GM21515 (cell line): ENCODE data around the gene SALL4.
"Not testable (repeated sequence)": the region's sequence is repeated elsewhere in the genome, so short reads cannot be mapped to it uniquely, and the experiment has no call there.

Experiments used
- ATAC-seq: cut with Tn5 transposase; IDR thresholded peaks from one replicate; pipeline ENCODE4 v1.9.1; 2021; ENCODE audit not compliant: unreplicated experiment

The SALL4 gene

DNA sequence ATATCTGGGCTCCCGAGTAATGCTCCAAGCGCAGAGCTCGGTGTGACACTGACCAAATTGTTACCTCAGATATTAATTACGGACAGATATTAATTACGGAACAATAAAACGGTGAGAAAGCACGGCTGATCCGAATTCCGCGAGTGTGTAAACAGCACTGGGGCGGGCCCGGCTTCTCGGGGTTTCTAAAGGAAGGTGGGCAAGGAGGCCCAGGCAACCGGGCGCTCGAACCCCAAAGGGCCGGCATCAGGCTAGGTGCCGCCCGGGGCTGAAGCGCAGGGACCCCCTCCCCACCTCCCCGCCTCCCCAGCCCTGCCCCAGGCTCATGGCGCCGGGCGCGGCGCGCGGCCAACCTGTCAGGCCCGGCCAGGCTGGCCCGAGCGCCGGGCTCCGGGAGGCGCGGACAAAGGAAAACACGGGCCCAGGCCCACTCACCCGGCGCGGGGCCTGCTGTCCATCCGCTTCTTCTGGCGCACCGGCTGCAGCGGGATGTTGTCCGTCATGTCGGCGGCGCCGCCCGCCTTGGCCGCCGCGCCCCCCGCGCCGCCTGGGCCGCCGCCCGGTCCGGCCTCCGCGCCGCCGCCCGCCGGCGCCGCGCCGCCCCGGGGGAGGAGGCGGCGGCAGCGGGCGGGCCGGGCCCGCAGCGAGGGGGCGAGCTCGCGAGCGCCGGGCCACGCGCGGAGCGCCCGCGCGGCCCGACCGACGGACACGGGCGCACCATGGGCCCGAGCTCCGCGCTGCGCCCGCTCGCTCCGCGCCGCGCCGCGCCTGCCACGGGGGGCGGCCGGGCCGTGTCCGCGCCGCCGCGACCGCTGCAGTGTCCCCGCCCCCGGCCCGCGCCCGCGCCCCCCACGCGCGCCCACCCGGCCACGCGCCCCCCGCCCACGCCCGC lies 34.2 kb downstream of the SALL4 start, which contains the start of gene ATP9A:
ATP9A (minus strand) TSS at position 524 of the 892 bp plus-strand sequence; CDS start at position 503, 21 bp downstream.
- no peak for ATAC-seq

DNA sequence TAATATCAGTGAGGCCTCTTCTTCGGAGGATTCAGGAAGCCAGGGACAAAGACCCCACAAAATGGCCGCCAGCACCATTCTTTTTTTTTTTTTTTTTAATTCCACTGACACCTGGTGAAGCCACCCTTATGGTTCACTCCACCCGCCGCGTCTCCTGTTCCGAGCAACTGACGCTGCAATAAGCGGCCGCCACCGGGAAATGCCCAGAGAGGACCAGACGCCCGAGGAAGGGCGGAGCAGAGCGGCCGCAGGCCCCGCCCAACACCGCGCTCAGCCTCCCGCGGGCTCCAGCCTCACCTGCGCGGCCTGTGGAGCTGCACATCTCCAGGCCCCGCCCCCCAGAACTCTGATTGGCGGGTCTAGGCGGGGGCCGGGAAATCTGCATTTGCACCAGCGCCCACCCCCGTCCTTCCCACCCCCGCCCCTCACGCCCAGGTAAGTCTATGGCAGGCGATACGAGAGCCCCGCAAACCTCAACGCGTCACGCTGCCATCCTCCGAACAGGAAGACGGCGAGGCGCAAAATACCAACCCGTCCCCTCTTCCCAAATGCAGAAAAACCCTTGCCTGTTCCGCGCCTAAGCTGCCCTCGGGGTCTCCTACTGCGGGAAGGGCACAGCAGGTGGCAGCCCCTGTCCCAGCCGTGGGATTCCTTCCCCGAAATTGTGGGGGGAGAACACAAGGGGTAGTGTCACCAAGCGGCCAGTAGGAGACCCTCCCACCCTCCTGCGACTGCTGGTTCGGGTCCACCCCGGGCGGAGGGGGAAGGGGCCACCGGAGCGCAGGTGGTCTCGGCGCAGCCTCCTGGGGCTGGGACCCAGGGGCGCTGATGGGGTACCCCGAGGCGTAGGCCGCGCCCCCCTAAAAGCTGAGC lies 35.1 kb downstream of the SALL4 start:
- no peak for ATAC-seq

- not testable (repeated sequence) for ATAC-seq
Measured at GRCh38 chr20:51765381-51765780, 36.9 kb downstream of the SALL4 start.

DNA sequence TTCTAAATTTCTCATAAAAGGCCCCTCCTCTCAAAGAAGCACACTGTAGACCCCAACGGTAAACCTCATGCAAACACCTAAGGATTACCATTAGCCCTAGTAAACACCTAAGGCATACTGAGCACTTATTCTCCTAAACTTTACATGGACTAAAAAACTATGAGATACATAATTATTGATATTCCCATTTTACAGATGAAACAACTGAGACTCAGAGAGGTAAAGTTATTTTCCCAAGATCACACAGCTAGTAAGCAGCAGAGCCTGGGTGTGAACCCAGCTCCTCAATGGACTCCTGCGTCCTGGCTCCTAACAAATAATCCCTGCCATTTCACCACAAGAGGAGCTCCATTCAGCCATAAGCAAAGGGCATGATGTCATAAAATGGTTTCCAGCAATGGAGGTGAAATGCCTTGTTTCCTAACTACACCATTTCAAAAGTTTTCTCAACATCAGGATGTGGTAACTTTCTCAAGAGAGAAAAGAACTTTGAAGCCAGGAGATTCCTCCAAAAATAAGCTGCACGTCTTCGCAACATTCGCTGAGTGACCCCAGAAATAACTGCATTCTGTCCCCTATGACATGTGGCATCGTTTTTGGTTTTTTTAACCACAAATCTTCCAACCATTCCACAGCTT lies 38.2 kb downstream of the SALL4 start:
- no peak for ATAC-seq

GRCh38 chr20:51760905-51761546 lies 41.3 kb downstream of the SALL4 start:
- ATAC-seq, result no peak

DNA sequence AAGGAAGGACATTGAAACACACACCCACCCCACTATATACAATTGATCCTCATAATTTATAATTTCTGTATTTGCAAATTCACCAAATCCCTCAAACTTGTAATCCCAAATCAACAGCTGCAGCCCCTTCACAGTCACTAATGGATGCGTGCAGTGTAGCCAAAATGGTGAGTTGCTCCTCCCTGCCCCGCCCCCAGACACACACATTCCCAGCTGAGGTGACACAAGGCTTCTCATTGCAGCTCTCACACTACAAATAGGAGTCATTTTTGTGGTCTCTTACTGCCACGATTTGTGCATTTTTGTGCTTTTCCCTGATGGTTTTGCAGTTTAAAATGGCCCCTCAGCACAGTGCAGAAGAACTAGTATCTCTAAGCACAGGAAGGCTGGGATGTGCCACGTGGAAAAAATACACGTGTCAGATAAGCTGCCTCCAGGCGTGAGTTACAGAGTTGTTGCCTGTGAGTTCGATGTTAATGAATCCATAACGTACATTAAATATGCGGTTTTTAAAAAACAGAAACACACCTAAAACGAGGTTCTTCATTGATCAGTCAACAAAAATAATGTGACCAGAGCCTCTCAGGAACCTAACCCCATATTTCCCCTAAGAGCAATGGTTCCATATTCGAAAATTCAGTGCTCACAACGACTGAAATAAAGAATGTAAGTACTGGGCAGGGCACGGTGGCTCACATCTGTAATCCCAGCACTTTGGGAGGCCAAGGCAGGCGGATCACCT lies 42.4 kb downstream of the SALL4 start:
- ATAC-seq, result no peak

DNA sequence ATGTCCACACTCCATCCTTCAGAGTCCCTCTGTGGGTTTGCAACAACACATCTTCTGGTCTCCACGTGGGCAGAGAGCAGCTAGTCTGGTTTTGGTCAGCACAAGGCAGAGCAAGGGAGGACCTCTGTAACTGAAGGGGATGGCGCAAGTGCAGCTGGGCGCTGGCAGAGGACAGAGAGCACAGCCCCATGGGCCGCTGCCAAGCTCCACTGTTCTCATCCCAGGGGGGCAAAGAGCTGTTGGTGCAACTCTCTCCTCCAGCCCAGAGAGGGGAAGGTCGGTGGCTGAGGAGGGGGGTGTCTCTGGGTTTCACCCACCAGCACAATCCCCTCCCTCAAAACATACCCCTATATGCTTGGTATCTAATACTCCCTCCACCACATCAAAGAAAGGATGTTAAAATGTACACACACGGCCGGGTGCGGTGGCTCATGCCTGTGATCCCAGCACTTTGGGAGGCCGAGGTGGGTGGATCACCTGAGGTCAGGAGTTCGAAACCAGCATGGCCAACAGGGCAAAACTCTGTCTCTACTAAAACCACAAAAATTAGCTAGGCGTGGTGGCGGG lies 43.3 kb downstream of the SALL4 start:
- no peak for ATAC-seq

DNA sequence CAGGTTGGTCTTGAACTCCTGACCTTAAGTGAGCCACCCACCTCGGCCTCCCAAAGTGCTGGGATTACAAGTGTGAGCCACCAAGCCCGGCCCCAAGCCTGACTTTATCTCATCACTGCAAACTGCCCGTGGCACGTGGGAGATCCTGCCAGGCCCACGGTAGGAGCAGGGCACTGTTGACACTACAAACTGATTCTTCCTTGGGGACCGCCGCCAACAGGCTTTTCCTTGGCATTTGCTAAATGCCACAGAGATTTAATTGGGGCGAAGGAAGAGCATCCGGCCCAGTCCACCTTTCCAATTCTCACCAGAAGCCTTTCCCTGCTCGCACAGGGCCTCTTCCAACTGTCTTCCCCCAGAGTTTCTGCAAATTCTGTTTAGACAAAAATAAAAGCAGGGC lies 45.1 kb downstream of the SALL4 start:
- no peak for ATAC-seq

GRCh38 chr20:51756653-51757052 lies 45.7 kb downstream of the SALL4 start:
- ATAC-seq, result no peak

- not testable (repeated sequence) for ATAC-seq
Measured at GRCh38 chr20:51753220-51753619, 49.1 kb downstream of the SALL4 start.

DNA sequence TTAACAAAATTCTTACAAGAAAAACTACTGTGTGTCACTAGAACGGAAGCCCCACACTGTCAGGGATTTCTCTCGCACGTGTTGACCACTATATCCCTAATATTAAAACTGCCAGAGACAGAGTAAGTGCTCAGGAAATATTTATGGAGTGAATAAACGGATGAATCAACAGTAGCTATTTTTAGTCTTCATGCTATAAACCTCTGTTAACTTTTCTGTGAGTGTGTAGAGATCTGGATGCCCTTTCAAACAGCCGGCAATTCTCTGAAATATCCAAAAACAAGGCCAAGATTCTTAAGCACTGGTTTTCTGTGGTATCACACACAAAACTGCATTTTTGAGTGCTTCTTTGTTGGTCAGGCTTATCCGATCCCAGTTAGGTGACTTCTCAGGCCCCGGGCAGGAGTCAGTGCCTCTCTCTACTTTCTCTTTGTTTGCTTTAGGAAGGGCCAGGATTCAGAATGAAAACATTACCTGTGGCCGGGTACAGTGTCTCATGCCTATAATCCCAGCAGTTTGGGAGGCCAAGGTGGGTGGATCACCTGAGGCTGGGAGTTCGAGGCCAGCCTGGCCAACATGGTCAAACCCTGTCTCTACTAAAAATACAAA lies 49.9 kb downstream of the SALL4 start:
- ATAC-seq, result no peak

DNA sequence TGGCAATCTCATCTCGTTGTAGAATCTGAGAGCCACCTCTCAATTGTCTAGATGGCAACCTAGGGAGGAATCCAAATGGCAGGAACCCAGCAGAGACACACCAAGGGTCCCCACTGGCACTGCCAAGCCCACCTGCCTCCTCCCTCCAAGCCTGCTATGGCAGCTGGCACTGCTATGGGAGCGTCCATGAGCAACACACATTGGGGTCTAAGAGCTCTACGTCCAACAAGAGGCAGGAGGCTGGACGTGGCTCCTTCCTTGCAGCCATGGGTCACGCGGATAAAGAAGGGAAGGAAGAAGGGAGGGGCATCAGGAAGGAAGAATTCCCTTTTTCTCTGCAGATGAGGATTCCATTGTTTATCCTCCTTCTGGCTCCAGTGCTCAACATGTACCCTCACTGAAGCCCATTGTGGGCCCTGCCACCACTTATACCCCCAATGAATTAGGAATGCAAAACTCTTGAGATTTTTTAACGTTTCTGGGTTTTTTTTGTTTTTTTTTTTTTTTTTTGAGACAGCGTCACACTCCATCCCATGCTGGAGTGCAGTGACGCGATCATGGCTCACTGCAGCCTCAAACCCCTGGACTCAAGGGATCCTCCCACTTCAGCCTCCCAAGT lies 51.4 kb downstream of the SALL4 start:
- no peak for ATAC-seq

DNA sequence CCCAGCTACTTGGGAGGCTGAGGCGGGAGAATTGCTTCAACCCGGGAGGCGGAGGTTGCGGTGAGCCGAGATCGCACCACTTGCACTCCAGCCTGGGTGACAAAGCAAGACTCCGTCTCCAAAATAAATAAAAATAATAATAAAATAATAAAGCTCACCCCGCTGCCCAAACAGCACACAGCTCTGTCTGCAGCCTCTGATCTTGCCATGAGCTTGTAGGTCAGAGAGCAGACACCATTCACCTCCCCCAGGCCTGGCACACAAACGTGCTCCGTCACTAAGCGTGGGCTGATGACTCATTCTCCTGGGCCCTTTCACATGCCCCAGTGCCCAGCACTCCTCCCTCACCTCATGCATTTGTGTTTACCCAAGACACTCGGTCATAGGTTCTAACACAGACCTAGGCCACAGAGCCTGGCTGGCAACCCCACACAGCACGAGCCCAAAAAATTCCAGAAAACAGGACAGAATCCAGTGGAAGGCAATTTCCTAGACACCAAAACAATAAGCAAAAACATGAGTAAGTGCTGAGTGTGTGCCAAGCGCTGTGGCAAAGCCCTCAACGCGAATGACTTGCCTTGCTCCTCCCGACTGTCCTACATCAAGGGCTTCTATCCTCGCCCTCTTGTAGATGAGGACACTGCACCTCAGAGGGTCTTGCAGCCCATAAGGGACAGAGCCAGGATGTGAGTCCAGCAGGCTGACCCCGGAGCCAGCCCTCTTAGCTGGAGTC lies 52.1 kb downstream of the SALL4 start:
- no peak for ATAC-seq

DNA sequence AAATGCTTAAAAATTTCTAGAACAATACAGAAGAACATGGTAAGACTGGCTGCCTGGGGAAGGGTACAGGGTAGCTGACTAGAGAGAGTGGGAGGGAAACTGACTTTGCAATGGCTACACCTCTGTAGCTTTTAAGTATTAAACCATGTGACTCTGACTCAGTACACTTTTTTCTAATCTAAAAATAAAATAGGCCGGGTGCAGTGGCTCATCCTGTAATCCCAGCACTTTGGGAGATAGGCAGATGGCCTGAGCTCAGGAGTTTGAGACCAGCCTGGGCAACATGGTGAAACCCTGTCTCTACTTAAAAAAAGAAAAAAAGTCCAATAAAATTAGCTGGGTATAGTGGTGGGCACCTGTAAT lies 52.7 kb downstream of the SALL4 start:
- ATAC-seq, result no peak

DNA sequence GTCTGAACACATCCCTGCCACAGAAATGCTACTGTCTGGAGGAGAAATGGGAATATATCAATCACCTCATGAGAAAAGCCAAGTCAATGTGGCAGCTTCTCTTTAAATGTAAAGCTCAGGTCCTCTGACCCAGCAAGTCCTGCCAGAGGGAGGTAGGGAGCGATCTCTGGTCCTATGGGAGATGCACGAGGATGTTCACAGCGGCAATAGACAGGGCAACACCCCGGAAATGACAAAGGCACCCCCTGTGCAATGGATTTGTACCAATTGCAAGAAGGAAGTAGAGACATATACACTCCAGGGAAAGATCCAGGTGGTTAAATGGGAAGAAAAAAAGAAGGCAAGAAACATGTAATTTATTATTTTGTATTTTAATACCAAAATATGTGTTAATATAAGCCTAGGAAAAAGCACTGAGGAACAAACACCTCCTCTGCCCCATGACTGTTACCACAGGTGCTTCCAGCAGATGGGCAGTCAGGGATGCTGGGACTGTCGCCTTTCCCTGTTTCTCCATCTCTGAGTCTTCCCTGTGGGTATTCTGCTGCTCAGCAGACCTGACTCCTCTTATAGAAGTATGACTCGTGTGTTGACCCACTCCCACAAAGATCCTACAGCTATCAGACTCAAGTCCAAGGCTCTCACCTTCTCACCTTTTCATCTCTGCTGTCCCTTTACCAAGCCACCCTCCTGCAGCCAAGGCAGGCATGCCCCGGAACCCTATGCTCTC lies 55.0 kb downstream of the SALL4 start:
- ATAC-seq, result no peak

- no peak for ATAC-seq
Measured at GRCh38 chr20:51745804-51746203, 56.5 kb downstream of the SALL4 start.

DNA sequence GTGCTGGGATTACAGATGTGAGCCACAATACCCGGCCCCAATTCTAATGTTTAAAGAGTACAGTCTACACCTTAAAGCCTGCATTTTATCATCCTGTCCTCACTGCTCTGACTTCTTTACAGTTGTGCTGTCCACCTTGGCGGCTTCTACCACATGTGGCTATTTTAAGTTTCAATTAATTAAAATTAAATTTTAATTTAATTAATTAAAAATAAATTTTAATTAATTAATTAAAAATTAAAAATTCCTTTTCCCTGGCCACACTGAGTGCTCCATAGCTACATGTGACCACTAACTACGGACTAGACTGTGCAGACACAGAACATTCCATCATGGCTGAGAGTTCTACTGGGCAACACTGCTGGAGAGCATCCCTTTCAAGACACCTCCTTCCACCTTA lies 61.5 kb downstream of the SALL4 start:
- ATAC-seq, result no peak

- ATAC-seq, result not testable (repeated sequence)
Measured at GRCh38 chr20:51740308-51740707, 62.0 kb downstream of the SALL4 start.
